ENCODE measurements around the gene RTL10. TPM values are rescaled to one million over a fixed set of nuclear protein-coding genes. Genes with fewer than 3 reads are reported as not detected.

The RTL10 gene
- polyA plus RNA-seq, 1 experiment = 9.5 TPM

DNA sequence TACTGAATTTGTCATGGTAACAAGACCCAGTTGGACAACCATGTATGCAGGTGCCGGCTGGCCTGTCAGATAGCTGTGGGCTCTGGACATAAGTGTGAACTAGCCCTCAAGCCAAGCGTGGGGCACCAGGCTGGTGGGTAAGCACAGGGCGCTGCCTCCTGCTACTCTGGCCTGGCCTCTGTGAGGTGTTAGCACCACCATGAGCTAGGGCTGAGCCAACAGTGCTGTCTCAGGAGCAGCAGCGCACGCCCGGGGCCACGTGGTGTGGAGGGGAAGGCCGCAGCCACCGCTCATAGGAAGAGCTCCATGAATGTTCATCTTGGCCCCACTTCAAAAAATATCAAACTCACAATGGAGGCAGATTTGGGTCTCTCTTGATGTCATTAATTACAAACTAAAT is 35.3 kb upstream of the RTL10 start:
- no peak overlapping the region for H3K4me3 ChIP-seq (ENCODE audit: low read depth, low read length)
- TF ChIP-seq, protein P1, sequence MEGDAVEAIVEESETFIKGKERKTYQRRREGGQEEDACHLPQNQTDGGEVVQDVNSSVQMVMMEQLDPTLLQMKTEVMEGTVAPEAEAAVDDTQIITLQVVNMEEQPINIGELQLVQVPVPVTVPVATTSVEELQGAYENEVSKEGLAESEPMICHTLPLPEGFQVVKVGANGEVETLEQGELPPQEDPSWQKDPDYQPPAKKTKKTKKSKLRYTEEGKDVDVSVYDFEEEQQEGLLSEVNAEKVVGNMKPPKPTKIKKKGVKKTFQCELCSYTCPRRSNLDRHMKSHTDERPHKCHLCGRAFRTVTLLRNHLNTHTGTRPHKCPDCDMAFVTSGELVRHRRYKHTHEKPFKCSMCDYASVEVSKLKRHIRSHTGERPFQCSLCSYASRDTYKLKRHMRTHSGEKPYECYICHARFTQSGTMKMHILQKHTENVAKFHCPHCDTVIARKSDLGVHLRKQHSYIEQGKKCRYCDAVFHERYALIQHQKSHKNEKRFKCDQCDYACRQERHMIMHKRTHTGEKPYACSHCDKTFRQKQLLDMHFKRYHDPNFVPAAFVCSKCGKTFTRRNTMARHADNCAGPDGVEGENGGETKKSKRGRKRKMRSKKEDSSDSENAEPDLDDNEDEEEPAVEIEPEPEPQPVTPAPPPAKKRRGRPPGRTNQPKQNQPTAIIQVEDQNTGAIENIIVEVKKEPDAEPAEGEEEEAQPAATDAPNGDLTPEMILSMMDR (IDR thresholded peaks at IDR 0.05; ENCODE audit: low read depth, low read length) = no peak
- no peak overlapping the region for H3K27ac ChIP-seq (ENCODE audit: low read depth, low read length)
- no peak for DNase-seq (ENCODE audit: low read depth, low spot score)
- POLR2A ChIA-PET = interaction anchor here (0.6 to 1.4 kb wide), 3 partner anchors 8 to 779 kb away, joined by 3 to 6 read pairs (median 4); no protein-coding TSS in a partner anchor
- no peaks in the 10 kb centered on the region; the same call in 1 of the 2 replicates for H3K9me3 ChIP-seq (ENCODE audit: control insufficient read depth, insufficient read depth, low read length)
- CTCF ChIA-PET = interaction anchor here (0.6 to 0.8 kb wide), 2 partner anchors 20 to 89 kb away, joined by 3 read pairs; no protein-coding TSS in a partner anchor
- no peaks in the 10 kb centered on the region for H3K27me3 ChIP-seq (ENCODE audit: control insufficient read depth, insufficient read depth, low read length)

DNA sequence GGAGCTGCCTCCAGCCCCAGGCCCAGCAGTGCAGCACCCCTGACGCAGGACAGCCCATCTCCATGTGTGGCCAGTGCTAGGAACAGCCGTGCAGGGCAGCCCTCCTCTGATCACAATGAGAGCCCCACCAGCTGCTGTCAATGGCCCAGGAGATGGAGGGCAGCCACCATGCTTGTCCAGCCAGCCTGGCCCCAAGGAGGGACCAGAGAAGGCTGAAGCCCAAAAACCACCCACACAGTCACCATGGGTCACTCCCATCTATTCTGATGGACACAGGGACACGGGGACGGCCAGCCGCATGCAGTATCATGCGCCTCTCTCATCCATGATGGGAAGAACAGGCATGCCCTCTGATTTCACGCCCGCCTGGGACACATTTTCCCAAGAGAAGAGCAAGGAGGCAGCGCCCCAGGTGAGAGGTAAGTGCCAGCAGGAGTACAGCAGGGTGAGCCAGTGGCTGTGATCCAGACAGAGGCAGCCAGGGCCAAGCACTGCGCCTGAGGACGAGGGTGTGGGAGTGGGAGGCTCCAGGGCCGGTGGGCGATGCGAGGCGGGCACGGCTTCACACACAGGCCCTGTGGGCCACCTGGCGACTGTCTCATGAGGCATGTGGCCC is 33.6 kb upstream of the RTL10 start:
- no peaks in the 10 kb centered on the region; the same call in 1 of the 2 replicates for H3K9me3 ChIP-seq (ENCODE audit: control insufficient read depth, insufficient read depth, low read length)
- no peak overlapping the region for H3K27ac ChIP-seq (ENCODE audit: low read depth, low read length)
- TF ChIP-seq, protein P1 (IDR thresholded peaks at IDR 0.05; ENCODE audit: low read depth, low read length) = no peak
- ChIA-PET CTCF (interaction anchor here (1.4 to 2.5 kb wide), 2 partner anchors 22 to 158 kb away, joined by 3 to 13 read pairs; no protein-coding TSS in a partner anchor), POLR2A (no interaction called here)
- no peak overlapping the region for H3K4me3 ChIP-seq (ENCODE audit: low read depth, low read length)
- no peak for DNase-seq (ENCODE audit: low read depth, low spot score)
- no peaks in the 10 kb centered on the region for H3K27me3 ChIP-seq (ENCODE audit: control insufficient read depth, insufficient read depth, low read length)

DNA sequence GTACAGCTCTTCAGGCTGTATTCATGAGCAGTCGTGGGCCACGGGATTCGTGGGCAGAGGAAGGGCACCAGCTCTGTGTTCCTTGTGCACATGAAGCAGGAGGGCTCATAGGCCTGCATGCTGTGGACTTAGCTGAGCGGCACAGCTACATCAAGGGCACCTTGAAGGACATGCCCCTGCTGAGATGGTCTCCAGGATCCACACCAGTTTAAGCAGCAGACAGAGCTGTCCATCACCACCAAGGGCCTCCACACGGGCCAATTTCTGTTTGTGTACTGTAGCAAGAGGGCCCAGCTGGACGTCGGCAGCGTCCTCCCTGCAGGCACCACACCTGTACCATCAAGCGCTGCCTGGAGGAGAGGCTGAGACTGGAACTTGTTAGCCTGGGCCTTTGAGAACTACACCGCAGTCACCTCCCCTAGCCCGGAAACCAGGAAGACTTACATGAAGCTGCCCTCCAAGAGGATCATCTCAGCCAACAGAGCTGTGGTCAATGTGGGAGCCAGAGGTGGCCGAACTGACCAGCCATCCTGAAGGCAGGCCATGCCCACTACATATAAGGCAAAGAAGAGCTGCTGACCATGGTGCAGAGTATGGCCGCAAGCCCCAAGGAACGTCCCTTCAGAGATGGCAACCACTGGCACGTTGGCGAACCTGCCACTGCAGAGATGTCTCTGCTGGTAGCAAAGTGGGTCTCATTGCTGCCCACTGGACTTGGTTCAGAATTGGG is 32.7 kb upstream of the RTL10 start:
- ChIA-PET POLR2A (interaction anchor here (1.4 kb wide), 1 partner anchor 9 kb away, joined by 3 read pairs; no protein-coding TSS in a partner anchor), CTCF (interaction anchor here (1.4 to 2.5 kb wide), 2 partner anchors 23 to 157 kb away, joined by 3 to 13 read pairs; no protein-coding TSS in a partner anchor)
- Histone ChIP-seq H3K9me3 (ENCODE audit: control insufficient read depth, insufficient read depth, low read length) (no peaks in the 10 kb centered on the region; the same call in 1 of the 2 replicates), H3K27ac (ENCODE audit: low read depth, low read length) (no peak overlapping the region), H3K27me3 (ENCODE audit: control insufficient read depth, insufficient read depth, low read length) (no peaks in the 10 kb centered on the region), H3K4me3 (ENCODE audit: low read depth, low read length) (no peak overlapping the region)
- TF ChIP-seq, protein P1 (IDR thresholded peaks at IDR 0.05; ENCODE audit: low read depth, low read length) = no peak
- no peak for DNase-seq (ENCODE audit: low read depth, low spot score)

DNA sequence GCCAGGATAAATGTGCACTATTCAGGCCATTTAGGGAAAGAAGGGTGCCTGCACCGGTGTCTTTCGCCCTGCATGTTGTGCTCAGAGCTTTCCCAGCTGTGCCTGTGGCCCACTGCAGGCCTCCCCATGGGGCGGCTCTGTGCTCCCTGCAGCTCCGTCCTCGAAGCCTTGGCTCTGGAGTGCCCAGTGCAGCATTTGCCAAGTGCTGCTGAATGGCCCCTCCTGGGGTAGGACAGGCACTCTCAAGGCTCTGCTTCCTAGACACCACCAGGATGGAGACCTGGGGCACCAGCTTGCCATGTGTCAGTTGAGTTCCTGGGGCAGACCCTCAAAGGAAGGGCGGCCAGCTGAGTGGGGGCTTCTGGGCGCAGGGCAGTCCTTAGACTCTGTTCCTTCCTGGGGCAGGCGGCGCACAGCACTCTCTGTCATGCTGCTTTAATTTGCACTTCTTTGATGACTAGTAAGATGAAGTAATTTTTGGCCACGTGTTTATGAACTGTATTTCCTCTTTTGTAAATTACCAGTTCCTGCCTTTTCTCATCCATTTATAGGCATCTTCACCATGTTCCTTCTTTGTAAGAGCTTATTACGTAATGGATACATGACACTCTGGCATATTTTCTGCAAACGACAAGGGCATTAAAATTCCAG is 32.1 kb upstream of the RTL10 start:
- Histone ChIP-seq H3K27ac (ENCODE audit: low read depth, low read length) (peak overlapping the region; percentile 11), H3K9me3 (ENCODE audit: control insufficient read depth, insufficient read depth, low read length) (no peaks in the 10 kb centered on the region; the same call in 1 of the 2 replicates), H3K4me3 (ENCODE audit: low read depth, low read length) (no peak overlapping the region), H3K27me3 (ENCODE audit: control insufficient read depth, insufficient read depth, low read length) (no peaks in the 10 kb centered on the region)
- POLR2A ChIA-PET = interaction anchor here (1.4 kb wide), 1 partner anchor 9 kb away, joined by 3 read pairs; no protein-coding TSS in a partner anchor
- TF ChIP-seq, protein P1 (IDR thresholded peaks at IDR 0.05; ENCODE audit: low read depth, low read length) = no peak
- DNase-seq (ENCODE audit: low read depth, low spot score) = no peak
- CTCF ChIA-PET = interaction anchor here (1.4 to 2.5 kb wide), 2 partner anchors 23 to 156 kb away, joined by 3 to 13 read pairs; no protein-coding TSS in a partner anchor
